Neural progenitor cell (in vitro differentiated cells): ENCODE measurements around the gene CIITA.

ENCODE experiments used
- EZH2 ChIP-seq: fragments of 200-600 bp; sonication (generic); IDR thresholded peaks from 2 replicates; pipeline ENCODE4 v1.6.1; 2017; ENCODE audit warnings: antibody characterized with exemption, mild to moderate bottlenecking, moderate library complexity
- EZH2phosphoT487 ChIP-seq: fragments of 200-600 bp; sonication (generic); IDR thresholded peaks from 2 replicates; pipeline ENCODE4 v1.6.1; 2017; ENCODE audit warnings: antibody characterized with exemption
- TF ChIP-seq, protein P1 (sequence below): fragments of 200-600 bp; sonication (generic); IDR thresholded peaks from 2 replicates; pipeline ENCODE4 v1.5.1; 2017; ENCODE audit warnings: antibody characterized with exemption, mild to moderate bottlenecking

DNA sequence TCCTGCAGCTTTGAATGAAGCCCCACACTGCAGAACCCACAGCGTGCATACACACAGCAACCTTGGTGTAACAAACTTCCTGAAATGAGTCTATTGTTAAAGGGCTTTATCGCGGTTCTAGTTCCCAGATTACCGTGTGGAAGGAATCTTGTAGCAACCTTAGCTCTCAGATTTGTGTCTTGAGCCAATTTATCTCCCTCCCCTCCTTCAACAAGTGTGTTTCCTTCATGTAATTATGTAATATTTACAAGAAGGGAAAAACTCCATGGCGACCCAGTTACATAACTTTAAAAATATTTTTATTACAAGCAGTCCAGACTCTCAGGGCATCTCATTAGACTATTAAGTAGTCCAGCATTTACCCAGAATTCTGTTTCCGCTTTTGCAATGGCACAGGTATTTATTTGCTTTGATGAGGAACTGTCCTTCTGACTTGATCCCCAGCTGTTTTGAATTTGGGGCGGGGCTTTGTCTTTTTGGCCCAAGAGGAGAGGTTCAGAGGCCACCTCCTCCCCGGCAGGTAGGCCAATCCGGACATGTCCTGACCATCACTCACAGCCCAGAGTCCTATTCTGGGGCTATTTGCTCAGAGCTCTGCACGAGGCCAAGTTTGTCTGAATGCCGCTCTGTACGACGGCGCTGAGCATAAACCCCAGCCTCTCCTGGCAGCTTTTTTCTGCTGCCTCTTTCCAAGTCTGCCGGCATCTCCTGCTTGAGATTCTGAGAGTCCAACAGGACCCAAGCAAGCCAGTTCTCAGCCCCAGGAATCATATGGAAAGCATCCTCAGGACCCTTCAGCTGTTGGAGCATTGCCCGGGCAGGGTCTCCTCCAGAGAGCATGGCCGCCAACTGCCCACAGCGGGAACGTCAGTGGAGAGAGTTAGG is 103.0 kb downstream of the CIITA start:
- TF ChIP-seq EZH2 (no peak), EZH2phosphoT487 (no peak)
- TF ChIP-seq, protein P1, sequence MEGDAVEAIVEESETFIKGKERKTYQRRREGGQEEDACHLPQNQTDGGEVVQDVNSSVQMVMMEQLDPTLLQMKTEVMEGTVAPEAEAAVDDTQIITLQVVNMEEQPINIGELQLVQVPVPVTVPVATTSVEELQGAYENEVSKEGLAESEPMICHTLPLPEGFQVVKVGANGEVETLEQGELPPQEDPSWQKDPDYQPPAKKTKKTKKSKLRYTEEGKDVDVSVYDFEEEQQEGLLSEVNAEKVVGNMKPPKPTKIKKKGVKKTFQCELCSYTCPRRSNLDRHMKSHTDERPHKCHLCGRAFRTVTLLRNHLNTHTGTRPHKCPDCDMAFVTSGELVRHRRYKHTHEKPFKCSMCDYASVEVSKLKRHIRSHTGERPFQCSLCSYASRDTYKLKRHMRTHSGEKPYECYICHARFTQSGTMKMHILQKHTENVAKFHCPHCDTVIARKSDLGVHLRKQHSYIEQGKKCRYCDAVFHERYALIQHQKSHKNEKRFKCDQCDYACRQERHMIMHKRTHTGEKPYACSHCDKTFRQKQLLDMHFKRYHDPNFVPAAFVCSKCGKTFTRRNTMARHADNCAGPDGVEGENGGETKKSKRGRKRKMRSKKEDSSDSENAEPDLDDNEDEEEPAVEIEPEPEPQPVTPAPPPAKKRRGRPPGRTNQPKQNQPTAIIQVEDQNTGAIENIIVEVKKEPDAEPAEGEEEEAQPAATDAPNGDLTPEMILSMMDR, result no peak
